Myocyte (in vitro differentiated cells): ENCODE measurements around the gene KARS1. TPM values are rescaled to one million over a fixed set of nuclear protein-coding genes. Genes with fewer than 3 reads are reported as not detected.

Experiments
- DNase-seq: peaks from one replicate; pipeline ENCODE4 v3.0.0-alpha.2; 2012; ENCODE audit warnings: low read depth
- total RNA-seq: library from RNA; depleted of rRNA; stranded (reverse); fragments of >200 nt; gene quantifications from 2 replicates; pipeline ENCODE4 v1.2.3, GENCODE V29; 2014

Gene KARS1
- total RNA-seq, 1 donor from 2014 or later: 179 TPM

GRCh38 chr16:75588716-75589115 lies 58.7 kb downstream of the KARS1 start:
- no peak for DNase-seq

GRCh38 chr16:75584108-75584507 lies 63.4 kb downstream of the KARS1 start:
- DNase-seq: no peak

GRCh38 chr16:75579281-75579834 lies 68.1 kb downstream of the KARS1 start:
- DNase-seq: no peak

- DNase-seq: no peak
Observed at GRCh38 chr16:75578725-75579124, 68.7 kb downstream of the KARS1 start.

- no peak for DNase-seq
Observed at GRCh38 chr16:75578212-75578611, 69.3 kb downstream of the KARS1 start.

Other genes starting within 250 kb of the KARS1 start
- 55.5 and 61.6 TPM in 2 replicates for gene CFDP1, start 214.2 kb downstream of the KARS1 start, total RNA-seq
- gene TMEM170A, start 183.0 kb downstream of the KARS1 start, total RNA-seq: 8.2 and 15.0 TPM in 2 replicates
- gene CHST6, start 152.2 kb downstream of the KARS1 start, total RNA-seq: 0.29 and 0.94 TPM in 2 replicates
- gene CHST5, start 111.6 kb downstream of the KARS1 start, total RNA-seq: not detected in 2 replicates
- 10.4 and 10.6 TPM in 2 replicates for gene TMEM231, start 91.4 kb downstream of the KARS1 start, total RNA-seq
- gene GABARAPL2, start 81.3 kb downstream of the KARS1 start, total RNA-seq: 94.1 and 105 TPM in 2 replicates
- gene ADAT1, start 24.4 kb downstream of the KARS1 start, total RNA-seq: 28.9 and 33.4 TPM in 2 replicates
- 106 and 111 TPM in 2 replicates for gene TERF2IP, start 108 bp upstream of the KARS1 start, total RNA-seq
- not detected in 2 replicates for gene CPHXL2, start 29.3 kb upstream of the KARS1 start, total RNA-seq
- not detected in 2 replicates for gene DUXB, start 53.8 kb upstream of the KARS1 start, total RNA-seq
- gene CPHXL, start 78.8 kb upstream of the KARS1 start, total RNA-seq: 0.47 TPM in 1 of 2 replicates, not detected in the other